Skeletal muscle tissue (tissue), 4 donors: ENCODE data around the gene AHCY. TPM values are rescaled to one million over a fixed set of nuclear protein-coding genes. Genes with fewer than 3 reads are reported as not detected.

ENCODE experiments used
- H3K27ac ChIP-seq: one replicate; pipeline ENCODE4 v1.7.0; 2013; ENCODE audit warnings: mild to moderate bottlenecking, low read depth, low read length, inconsistent platforms
- H3K27me3 ChIP-seq, 3 donors: one replicate each; pipeline ENCODE4 v1.7.0; 2013; ENCODE audit warnings: low read length in 3 of 3; ENCODE audit not compliant: control insufficient read depth in 3 of 3, insufficient read depth in 3 of 3
- H3K36me3 ChIP-seq, 3 donors: one replicate each; pipeline ENCODE4 v1.7.0; 2013; ENCODE audit warnings: low read length in 3 of 3; ENCODE audit not compliant: control insufficient read depth in 3 of 3, insufficient read depth in 3 of 3
- H3K4me1 ChIP-seq, 3 donors: one replicate each; pipeline ENCODE4 v1.7.0; 2013; ENCODE audit warnings: low read length in 3 of 3, mild to moderate bottlenecking in 3 of 3; ENCODE audit not compliant: control insufficient read depth in 3 of 3, insufficient read depth in 3 of 3
- H3K4me3 ChIP-seq, 3 donors: one replicate each; pipeline ENCODE4 v1.7.0; 2013; ENCODE audit warnings: low read length in 3 of 3
- H3K9ac ChIP-seq, 3 donors: one replicate each; pipeline ENCODE4 v1.7.0; 2013; ENCODE audit warnings: low read length in 3 of 3, mild to moderate bottlenecking in 3 of 3, moderate library complexity in 2 of 3, low read depth in 1 of 3
- H3K9me3 ChIP-seq, 3 donors: one replicate each; pipeline ENCODE4 v1.7.0; 2013; ENCODE audit warnings: low read length in 3 of 3; ENCODE audit not compliant: control insufficient read depth in 3 of 3
- total RNA-seq: library from RNA; depleted of rRNA; stranded (reverse); fragments of >200 nt; gene quantifications from one replicate; pipeline ENCODE4 v1.2.3, GENCODE V29; 2014
- donor health status: Osteomylitis.

The AHCY gene
- total RNA-seq, 1 donor from 2014 or later = 129 TPM

- no peak overlapping the region for H3K4me3 ChIP-seq
- H3K9me3 ChIP-seq = no peaks in the 10 kb centered on the region
- no peak overlapping the region for H3K9ac ChIP-seq
- no peaks in the 10 kb centered on the region for H3K36me3 ChIP-seq
- H3K27me3 ChIP-seq = peaks cover 0 to 4% (median 0%) of the 10 kb centered on the region in 3 donors
- no peak overlapping the region for H3K27ac ChIP-seq
- no peaks in the 10 kb centered on the region for H3K4me1 ChIP-seq
These were observed 21.4 kb upstream of the AHCY start for GRCh38 chr20:34324541-34324940.

- peaks cover 0 to 4% (median 0%) of the 10 kb centered on the region in 3 donors for H3K27me3 ChIP-seq
- no peaks in the 10 kb centered on the region for H3K4me1 ChIP-seq
- H3K4me3 ChIP-seq = no peak overlapping the region
- H3K9me3 ChIP-seq = no peaks in the 10 kb centered on the region
- H3K36me3 ChIP-seq = no peaks in the 10 kb centered on the region
- H3K27ac ChIP-seq = no peak overlapping the region
- no peak overlapping the region for H3K9ac ChIP-seq
These were observed 19.3 kb upstream of the AHCY start for GRCh38 chr20:34322267-34323105.

- peaks cover 0 to 4% (median 0%) of the 10 kb centered on the region in 3 donors for H3K27me3 ChIP-seq
- H3K36me3 ChIP-seq = no peaks in the 10 kb centered on the region
- H3K9me3 ChIP-seq = no peaks in the 10 kb centered on the region
- H3K4me1 ChIP-seq = no peaks in the 10 kb centered on the region
- H3K9ac ChIP-seq = no peak overlapping the region
- no peak overlapping the region for H3K4me3 ChIP-seq
- no peak overlapping the region for H3K27ac ChIP-seq
These were observed 17.7 kb upstream of the AHCY start for GRCh38 chr20:34320861-34321260.

- no peaks in the 10 kb centered on the region for H3K27me3 ChIP-seq
These were observed 15.7 kb upstream of the AHCY start for GRCh38 chr20:34318609-34319443.

GRCh38 chr20:34316196-34316814, 13.2 kb upstream of the AHCY start:
- Histone ChIP-seq H3K27ac (no peak overlapping the region), H3K27me3 (peaks cover 5 to 12% (median 8%) of the 10 kb centered on the region in 3 donors), H3K4me3 (no peak overlapping the region), H3K9ac (no peak overlapping the region), H3K9me3 (no peaks in the 10 kb centered on the region), H3K36me3 (no peaks in the 10 kb centered on the region), H3K4me1 (peaks cover 6% of the 10 kb centered on the region in 3 donors)

More at GRCh38 chr20:34318609-34319443, 15.7 kb upstream of the AHCY start:
- no peak overlapping the region for H3K4me3 ChIP-seq
- no peaks in the 10 kb centered on the region for H3K9me3 ChIP-seq
- H3K36me3 ChIP-seq = no peaks in the 10 kb centered on the region
- H3K4me1 ChIP-seq = no peaks in the 10 kb centered on the region
- H3K27ac ChIP-seq = no peak overlapping the region
- no peak overlapping the region for H3K9ac ChIP-seq

GRCh38 chr20:34315236-34315635, 12.1 kb upstream of the AHCY start:
- Histone ChIP-seq H3K27me3 (peaks cover 5 to 12% (median 8%) of the 10 kb centered on the region in 3 donors), H3K9me3 (no peaks in the 10 kb centered on the region), H3K4me1 (peaks cover 6% of the 10 kb centered on the region in 3 donors), H3K36me3 (no peaks in the 10 kb centered on the region), H3K9ac (no peak overlapping the region), H3K4me3 (no peak overlapping the region), H3K27ac (no peak overlapping the region)

GRCh38 chr20:34312544-34313217, 9.5 kb upstream of the AHCY start:
- no peak overlapping the region for H3K27ac ChIP-seq
- H3K4me3 ChIP-seq = peak overlapping the region in 2 of 3 donors; percentile 31 to 35
- no peak overlapping the region for H3K9ac ChIP-seq
- H3K4me1 ChIP-seq = peaks cover 6% of the 10 kb centered on the region in 3 donors
- H3K27me3 ChIP-seq = peaks cover 5 to 12% (median 8%) of the 10 kb centered on the region in 3 donors
- H3K36me3 ChIP-seq = no peaks in the 10 kb centered on the region
- H3K9me3 ChIP-seq = no peaks in the 10 kb centered on the region

GRCh38 chr20:34312024-34312460, 8.9 kb upstream of the AHCY start:
- Histone ChIP-seq H3K9me3 (no peaks in the 10 kb centered on the region), H3K27me3 (peaks cover 5 to 12% (median 8%) of the 10 kb centered on the region in 3 donors), H3K4me3 (no peak overlapping the region), H3K27ac (no peak overlapping the region), H3K4me1 (peaks cover 6% of the 10 kb centered on the region in 3 donors), H3K36me3 (no peaks in the 10 kb centered on the region), H3K9ac (no peak overlapping the region)
